ENCODE measurements around the gene TXNDC12. TPM values are rescaled to one million over a fixed set of nuclear protein-coding genes. Genes with fewer than 3 reads are reported as not detected.

Gene TXNDC12
- total RNA-seq, 3 donors from 2014 or later (not counting 1 experiment from before 2014, with no cell fraction given): 35.0 to 39.4 (median 38.7) TPM

DNA sequence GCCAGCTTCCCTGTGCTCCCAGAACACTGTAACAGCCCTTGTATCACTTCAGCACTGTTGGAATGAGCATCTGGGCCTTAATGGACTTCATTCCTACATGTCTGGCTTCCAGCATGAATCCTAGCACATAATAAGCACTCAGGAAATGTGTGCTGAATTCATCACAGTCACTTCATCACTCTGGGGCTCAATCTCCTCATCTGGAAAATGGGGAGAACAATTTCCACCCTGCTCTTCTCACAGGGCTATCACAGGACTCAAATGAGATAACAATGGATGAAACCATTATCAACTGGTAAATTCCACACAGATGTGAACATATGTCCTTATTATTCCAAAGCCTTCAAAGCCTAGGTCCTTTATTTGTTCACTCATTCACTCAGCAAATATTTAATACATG, 76.9 kb downstream of the TXNDC12 start:
- no peaks in the 10 kb centered on the region for H3K9me3 ChIP-seq (ENCODE audit: control insufficient read depth, insufficient read depth, low read length)
- H3K27ac ChIP-seq (ENCODE audit: low read length): no peak overlapping the region
- H3K4me1 ChIP-seq (ENCODE audit: control insufficient read depth, insufficient read depth, low read length): no peaks in the 10 kb centered on the region
- no peaks in the 10 kb centered on the region for H3K36me3 ChIP-seq (ENCODE audit: control insufficient read depth, insufficient read depth, low read length)
- TF ChIP-seq, protein P1, sequence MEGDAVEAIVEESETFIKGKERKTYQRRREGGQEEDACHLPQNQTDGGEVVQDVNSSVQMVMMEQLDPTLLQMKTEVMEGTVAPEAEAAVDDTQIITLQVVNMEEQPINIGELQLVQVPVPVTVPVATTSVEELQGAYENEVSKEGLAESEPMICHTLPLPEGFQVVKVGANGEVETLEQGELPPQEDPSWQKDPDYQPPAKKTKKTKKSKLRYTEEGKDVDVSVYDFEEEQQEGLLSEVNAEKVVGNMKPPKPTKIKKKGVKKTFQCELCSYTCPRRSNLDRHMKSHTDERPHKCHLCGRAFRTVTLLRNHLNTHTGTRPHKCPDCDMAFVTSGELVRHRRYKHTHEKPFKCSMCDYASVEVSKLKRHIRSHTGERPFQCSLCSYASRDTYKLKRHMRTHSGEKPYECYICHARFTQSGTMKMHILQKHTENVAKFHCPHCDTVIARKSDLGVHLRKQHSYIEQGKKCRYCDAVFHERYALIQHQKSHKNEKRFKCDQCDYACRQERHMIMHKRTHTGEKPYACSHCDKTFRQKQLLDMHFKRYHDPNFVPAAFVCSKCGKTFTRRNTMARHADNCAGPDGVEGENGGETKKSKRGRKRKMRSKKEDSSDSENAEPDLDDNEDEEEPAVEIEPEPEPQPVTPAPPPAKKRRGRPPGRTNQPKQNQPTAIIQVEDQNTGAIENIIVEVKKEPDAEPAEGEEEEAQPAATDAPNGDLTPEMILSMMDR (IDR thresholded peaks at IDR 0.05): no peak
- Mint-ChIP-seq H3K36me3 (no peaks in the 10 kb centered on the region), H3K9me3 (no peaks in the 10 kb centered on the region), H3K27me3 (ENCODE audit: low read depth in 2 of 2) (peaks cover 0 to 8% of the 10 kb centered on the region in 2 donors), H3K4me3 (no peak overlapping the region), H3K4me1 (no peaks in the 10 kb centered on the region), H3K27ac (no peak overlapping the region)
- H3K4me3 ChIP-seq (ENCODE audit: low read length): no peak overlapping the region
- no peaks in the 10 kb centered on the region for H3K27me3 ChIP-seq (ENCODE audit: control insufficient read depth, insufficient read depth, low read length)
- DNase-seq: no peak
- intact Hi-C loops (cut with micrococcal nuclease): no loop called here
- ATAC-seq: no peak

GRCh38 chr1:51976846-51977602, 78.0 kb downstream of the TXNDC12 start:
- Histone ChIP-seq H3K36me3 (ENCODE audit: control insufficient read depth, insufficient read depth, low read length) (no peaks in the 10 kb centered on the region), H3K9me3 (ENCODE audit: control insufficient read depth, insufficient read depth, low read length) (no peaks in the 10 kb centered on the region), H3K4me1 (ENCODE audit: control insufficient read depth, insufficient read depth, low read length) (no peaks in the 10 kb centered on the region), H3K27ac (ENCODE audit: low read length) (no peak overlapping the region), H3K4me3 (ENCODE audit: low read length) (no peak overlapping the region), H3K27me3 (ENCODE audit: control insufficient read depth, insufficient read depth, low read length) (no peaks in the 10 kb centered on the region)
- no peaks in the 10 kb centered on the region for H3K36me3 Mint-ChIP-seq
- no peak overlapping the region for H3K27ac Mint-ChIP-seq
- no peaks in the 10 kb centered on the region for H3K9me3 Mint-ChIP-seq
- H3K4me1 Mint-ChIP-seq: no peaks in the 10 kb centered on the region
- peaks cover 0 to 8% of the 10 kb centered on the region in 2 donors for H3K27me3 Mint-ChIP-seq (ENCODE audit: low read depth in 2 of 2)
- DNase-seq: no peak
- TF ChIP-seq, protein P1 (IDR thresholded peaks at IDR 0.05): no peak
- WGBS (ENCODE audit: insufficient coverage): 91% methylated on average over 12 of the region's 12 CpGs
- ATAC-seq: no peak
- intact Hi-C loops (cut with micrococcal nuclease): no loop called here
- H3K4me3 Mint-ChIP-seq: no peak overlapping the region

- Histone ChIP-seq H3K4me1 (ENCODE audit: control insufficient read depth, insufficient read depth, low read length) (no peaks in the 10 kb centered on the region), H3K36me3 (ENCODE audit: control insufficient read depth, insufficient read depth, low read length) (no peaks in the 10 kb centered on the region), H3K27me3 (ENCODE audit: control insufficient read depth, insufficient read depth, low read length) (no peaks in the 10 kb centered on the region), H3K4me3 (ENCODE audit: low read length) (no peak overlapping the region), H3K27ac (ENCODE audit: low read length) (no peak overlapping the region), H3K9me3 (ENCODE audit: control insufficient read depth, insufficient read depth, low read length) (no peaks in the 10 kb centered on the region)
- no peaks in the 10 kb centered on the region for H3K4me1 Mint-ChIP-seq
- ATAC-seq: no peak
- no peak for DNase-seq
- no peak overlapping the region for H3K4me3 Mint-ChIP-seq
- intact Hi-C loops (cut with micrococcal nuclease): no loop called here
- WGBS (ENCODE audit: insufficient coverage): 79% methylated on average over 1 of the region's 1 CpG
- TF ChIP-seq, protein P1 (IDR thresholded peaks at IDR 0.05): no peak
- H3K27me3 Mint-ChIP-seq (ENCODE audit: low read depth in 2 of 2): peaks cover 4 to 17% of the 10 kb centered on the region in 2 donors
- no peaks in the 10 kb centered on the region for H3K36me3 Mint-ChIP-seq
- H3K9me3 Mint-ChIP-seq: no peaks in the 10 kb centered on the region
- H3K27ac Mint-ChIP-seq: no peak overlapping the region
Observed at GRCh38 chr1:51973587-51974474, 81.2 kb downstream of the TXNDC12 start.

Other genes with a start within 250 kb of the TXNDC12 start
- gene NRDC, start 176.5 kb downstream of the TXNDC12 start, total RNA-seq: 100 to 1,000 TPM; 122 to 165 (median 145) TPM
- gene RAB3B, start 64.5 kb downstream of the TXNDC12 start, total RNA-seq: under 1 TPM in 1 of 3 donors, not detected in 2; 0.03 TPM
- 10 to 100 TPM; 12.6 to 13.8 (median 13.2) TPM for gene KTI12, start 21.4 kb downstream of the TXNDC12 start, total RNA-seq
- gene BTF3L4, start 1.1 kb upstream of the TXNDC12 start, total RNA-seq: 10 to 100 TPM; 24.2 to 25.3 (median 25.2) TPM
- 1 to 10 TPM; 1.1 to 2.3 (median 1.8) TPM for gene ZFYVE9, start 86.9 kb upstream of the TXNDC12 start, total RNA-seq